ENCODE measurements around the gene AURKAIP1. TPM values are rescaled to one million over a fixed set of nuclear protein-coding genes. Genes with fewer than 3 reads are reported as not detected.
A peak's percentile ranks its signal among the peaks of the same experiment; 100 is the strongest.

The AURKAIP1 gene
- total and polyA plus RNA-seq, 4 donors = 43.5 to 208 (median 168) TPM

GRCh38 chr1:1367315-1367714 lies 7.7 kb downstream of the AURKAIP1 start:
- H3K36me3 ChIP-seq (ENCODE audit: control insufficient read depth in 4 of 4, insufficient read depth in 4 of 4, low read length in 4 of 4) = no peaks in the 10 kb centered on the region

GRCh38 chr1:1366699-1367066 lies 8.3 kb downstream of the AURKAIP1 start:
- no peak overlapping the region for H3K9ac ChIP-seq (ENCODE audit: insufficient read depth in 1 of 2, low read length in 2 of 2)
- DNase-seq (peak in 1 of 3 donors; percentile 49), ATAC-seq (ENCODE audit: insufficient read depth, low FRiP score) (no peak)
- H3K27ac ChIP-seq (ENCODE audit: low read depth in 1 of 2, low read length in 1 of 2) = no peak overlapping the region
- H3K27me3 ChIP-seq (ENCODE audit: control insufficient read depth in 3 of 3, insufficient read depth in 3 of 3, low read length in 2 of 3) = no peaks in the 10 kb centered on the region
- no peaks in the 10 kb centered on the region for H3K9me3 ChIP-seq (ENCODE audit: control insufficient read depth in 4 of 4, insufficient read depth in 3 of 4, low read length in 3 of 4)
- H3K4me1 ChIP-seq (ENCODE audit: control insufficient read depth in 5 of 5, insufficient read depth in 5 of 5, low read length in 5 of 5) = peaks cover 0 to 6% (median 3%) of the 10 kb centered on the region in 5 donors
- 97% methylated on average over 3 of the region's 3 CpGs for WGBS, 2 donors
- H3K36me3 ChIP-seq (ENCODE audit: control insufficient read depth in 4 of 4, insufficient read depth in 4 of 4, low read length in 4 of 4) = no peaks in the 10 kb centered on the region
- no peak for TF ChIP-seq CTCF (IDR thresholded peaks at IDR 0.05; ENCODE audit: control extremely low read depth, extremely low read depth)
- H3K4me3 ChIP-seq = no peak overlapping the region

More at GRCh38 chr1:1367315-1367714, 7.7 kb downstream of the AURKAIP1 start:
- ATAC-seq (ENCODE audit: insufficient read depth, low FRiP score) (no peak), DNase-seq (peak in 1 of 3 donors; percentile 51)
- H3K27me3 ChIP-seq (ENCODE audit: control insufficient read depth in 3 of 3, insufficient read depth in 3 of 3, low read length in 2 of 3) = no peaks in the 10 kb centered on the region
- no peak for TF ChIP-seq CTCF (IDR thresholded peaks at IDR 0.05; ENCODE audit: control extremely low read depth, extremely low read depth)
- no peaks in the 10 kb centered on the region for H3K9me3 ChIP-seq (ENCODE audit: control insufficient read depth in 4 of 4, insufficient read depth in 3 of 4, low read length in 3 of 4)
- WGBS, 2 donors = 96 to 98% methylated on average over 5 of the region's 5 CpGs
- no peak overlapping the region for H3K4me3 ChIP-seq
- H3K4me1 ChIP-seq (ENCODE audit: control insufficient read depth in 5 of 5, insufficient read depth in 5 of 5, low read length in 5 of 5) = peaks cover 0 to 6% (median 0%) of the 10 kb centered on the region in 5 donors
- H3K9ac ChIP-seq (ENCODE audit: insufficient read depth in 1 of 2, low read length in 2 of 2) = no peak overlapping the region
- no peak overlapping the region for H3K27ac ChIP-seq (ENCODE audit: low read depth in 1 of 2, low read length in 1 of 2)

- Histone ChIP-seq H3K36me3 (ENCODE audit: control insufficient read depth in 4 of 4, insufficient read depth in 4 of 4, low read length in 4 of 4) (no peaks in the 10 kb centered on the region), H3K9ac (ENCODE audit: insufficient read depth in 1 of 2, low read length in 2 of 2) (no peak overlapping the region), H3K4me1 (ENCODE audit: control insufficient read depth in 5 of 5, insufficient read depth in 5 of 5, low read length in 5 of 5) (peaks cover 0 to 10% (median 0%) of the 10 kb centered on the region in 5 donors), H3K27me3 (ENCODE audit: control insufficient read depth in 3 of 3, insufficient read depth in 3 of 3, low read length in 2 of 3) (no peaks in the 10 kb centered on the region), H3K4me3 (no peak overlapping the region), H3K9me3 (ENCODE audit: control insufficient read depth in 4 of 4, insufficient read depth in 3 of 4, low read length in 3 of 4) (no peaks in the 10 kb centered on the region), H3K27ac (ENCODE audit: low read depth in 1 of 2, low read length in 1 of 2) (no peak overlapping the region)
- DNase-seq (no peak), ATAC-seq (ENCODE audit: insufficient read depth, low FRiP score) (no peak)
- WGBS, 2 donors = 84 to 85% methylated on average over 10 of the region's 10 CpGs
- no peak for TF ChIP-seq CTCF (IDR thresholded peaks at IDR 0.05; ENCODE audit: control extremely low read depth, extremely low read depth)
Measured at GRCh38 chr1:1365875-1366698, 8.9 kb downstream of the AURKAIP1 start.
